Fibroblast of skin of right biceps (primary cell): ENCODE data around the gene SRPK3.

Source experiments
- DNase-seq: peaks from one replicate; pipeline ENCODE4 v3.0.0-alpha.2; 2013

The SRPK3 gene

DNA sequence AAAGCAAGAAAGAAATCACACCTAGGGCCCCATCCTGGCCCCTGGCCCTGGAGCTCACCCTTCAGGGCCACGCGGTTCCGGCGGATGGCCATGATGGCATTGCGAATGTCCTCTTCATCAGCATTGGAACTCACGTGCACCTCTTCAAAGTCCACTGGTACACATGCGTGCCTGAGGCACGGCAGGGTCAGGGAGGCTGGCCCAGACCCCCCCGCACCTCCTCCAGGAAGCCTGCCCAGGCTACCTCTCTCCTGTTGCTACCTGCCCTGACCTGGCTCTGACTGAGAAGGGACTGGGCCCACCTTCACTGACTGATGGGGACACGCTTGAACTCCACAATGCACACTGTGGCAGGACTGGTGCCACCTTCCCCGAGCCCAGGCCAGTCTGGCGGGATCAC is 8.8 kb downstream of the SRPK3 start:
- no peak for DNase-seq

DNA sequence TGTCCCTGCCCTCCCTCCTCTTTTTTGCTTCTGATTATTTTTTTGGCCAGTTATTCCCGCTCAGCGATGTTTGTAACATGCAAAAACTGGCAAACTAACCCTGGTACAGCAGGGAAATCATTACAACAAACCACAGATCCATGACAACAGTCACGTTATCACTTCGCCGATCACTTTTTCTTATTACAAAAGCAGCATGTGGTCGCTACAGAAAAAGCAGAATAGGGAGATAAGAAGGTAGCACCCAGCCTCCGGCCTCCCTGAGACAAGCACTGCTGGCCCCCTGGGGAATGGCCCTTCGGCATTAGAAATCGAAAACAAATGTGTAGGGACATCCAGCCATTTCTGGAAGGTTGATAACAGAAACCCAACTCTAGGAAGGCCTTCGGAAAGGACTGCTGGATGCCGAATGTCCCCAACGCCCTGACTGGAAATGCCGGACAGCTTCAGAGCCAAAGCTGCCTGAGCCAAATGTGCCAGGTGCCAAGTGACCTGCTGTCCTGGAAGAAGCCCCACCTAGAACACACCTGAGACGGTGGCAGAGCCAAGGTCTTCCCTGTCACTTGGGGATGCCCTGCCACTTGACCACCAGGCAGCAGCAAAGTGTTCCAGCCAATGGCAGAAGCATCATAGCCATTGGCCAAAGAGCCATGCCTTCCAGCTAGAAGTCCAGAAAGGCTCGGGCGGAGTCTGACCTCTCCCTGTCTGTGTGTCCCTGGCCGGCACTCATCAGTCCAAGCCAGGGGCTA is 10.4 kb downstream of the SRPK3 start:
- no peak for DNase-seq

DNA sequence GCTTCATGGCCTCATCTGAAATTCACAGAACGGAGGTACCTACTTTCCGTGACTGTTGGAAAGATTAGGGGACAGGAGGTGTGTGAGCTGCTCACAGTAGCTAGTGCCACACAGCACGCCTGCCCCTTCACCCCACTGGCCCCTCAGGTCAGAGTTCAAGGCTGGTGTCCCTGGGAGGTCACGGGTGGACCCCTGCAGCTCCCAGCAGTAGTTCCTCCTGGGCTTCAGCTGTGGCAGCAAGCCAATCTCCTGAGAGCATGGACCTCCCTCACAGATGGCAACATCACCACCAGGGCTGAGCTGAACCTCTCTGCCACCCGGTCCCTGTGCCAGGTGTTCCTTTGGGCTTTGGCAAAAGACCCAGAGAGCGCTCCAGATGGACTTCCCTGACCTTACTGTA is 11.5 kb downstream of the SRPK3 start:
- DNase-seq, result no peak

GRCh38 chrX:153793291-153793690 is 12.4 kb downstream of the SRPK3 start:
- no peak for DNase-seq

- peak; percentile 93 for DNase-seq
Observed at GRCh38 chrX:153794018-153794896, 13.4 kb downstream of the SRPK3 start, which contains the start of the genes IDH3G and SSR4. Gene IDH3G, minus strand, starts transcription at chrX:153794375. Its CDS starts 49 bp downstream, at chrX:153794326. Gene SSR4, plus strand, starts transcription at chrX:153794668. Its CDS starts 20 bp downstream, at chrX:153794688.

DNA sequence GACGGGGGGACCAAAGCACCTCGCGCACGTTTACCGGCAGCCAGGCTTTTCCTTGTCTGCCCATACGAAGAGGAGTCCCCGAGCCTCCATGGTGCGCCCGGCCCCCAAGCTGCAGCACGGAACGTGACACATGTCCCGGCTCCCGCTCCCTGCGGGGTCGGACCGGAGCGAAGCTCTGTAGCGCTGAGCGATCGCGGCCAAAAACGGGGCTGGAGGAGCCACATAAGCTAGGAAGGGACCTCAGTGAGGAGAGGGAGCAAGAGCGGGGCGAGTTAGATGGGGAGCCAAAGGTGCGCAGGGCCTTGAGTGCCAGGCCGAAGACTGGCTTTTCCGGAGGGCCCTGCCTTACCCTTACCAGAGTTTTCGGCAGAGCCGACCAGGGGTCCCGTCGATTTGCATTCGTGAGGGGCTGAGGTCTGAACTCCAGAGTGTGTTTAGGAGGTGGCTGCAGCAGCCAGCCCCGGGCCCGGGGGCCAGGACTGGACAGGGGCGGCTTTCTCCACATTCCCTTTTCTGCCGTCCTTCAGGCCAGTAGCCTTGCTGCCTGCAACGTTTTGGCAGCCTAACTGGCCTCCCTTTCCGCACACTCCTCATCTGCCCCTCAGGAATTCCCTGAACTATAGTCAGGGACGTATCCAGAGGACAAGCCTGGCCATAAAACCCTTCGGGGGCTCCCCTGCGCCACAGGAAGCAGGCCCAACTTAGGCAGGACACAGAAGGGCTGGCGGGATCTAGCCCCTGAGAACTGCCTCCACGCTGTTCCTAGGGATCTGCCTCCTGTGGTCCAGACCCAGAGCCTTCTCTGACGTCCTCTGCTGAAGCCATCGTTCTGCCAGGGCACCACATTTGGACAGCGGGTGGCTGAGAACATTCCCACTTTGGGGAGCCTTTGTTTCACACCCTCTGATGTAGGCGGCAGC is 14.3 kb downstream of the SRPK3 start:
- DNase-seq, result no peak

DNA sequence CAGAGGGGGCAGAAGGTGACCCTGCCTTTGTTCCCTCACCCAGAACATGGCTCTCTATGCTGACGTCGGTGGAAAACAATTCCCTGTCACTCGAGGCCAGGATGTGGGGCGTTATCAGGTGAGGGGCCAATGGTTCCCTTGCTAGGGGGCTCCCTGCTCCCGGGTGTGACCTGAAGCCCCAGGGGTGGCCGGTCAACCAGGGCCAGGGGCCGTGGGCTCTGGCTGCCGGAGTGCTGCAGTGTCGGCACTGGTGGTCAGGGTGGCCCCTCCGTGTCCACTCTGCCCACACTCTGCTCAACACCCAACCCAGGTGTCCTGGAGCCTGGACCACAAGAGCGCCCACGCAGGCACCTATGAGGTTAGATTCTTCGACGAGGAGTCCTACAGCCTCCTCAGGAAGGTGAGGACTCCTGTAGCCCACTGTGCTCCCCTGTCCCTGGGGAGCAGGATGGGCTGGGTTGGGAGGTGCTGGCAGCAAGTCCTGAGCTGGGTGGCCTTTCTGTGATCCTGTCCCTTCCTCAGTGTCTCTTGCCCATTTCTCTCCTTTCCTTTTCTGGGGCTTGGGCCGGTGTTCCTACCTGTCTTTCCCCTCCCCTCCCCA is 16.7 kb downstream of the SRPK3 start:
- no peak for DNase-seq

GRCh38 chrX:153799326-153799725 is 18.5 kb downstream of the SRPK3 start:
- DNase-seq, result no peak

GRCh38 chrX:153800177-153800722 is 19.4 kb downstream of the SRPK3 start:
- DNase-seq, result no peak

- no peak for DNase-seq
Observed at GRCh38 chrX:153800746-153801145, 19.9 kb downstream of the SRPK3 start.

GRCh38 chrX:153801669-153802068 is 20.8 kb downstream of the SRPK3 start:
- DNase-seq, result no peak

DNA sequence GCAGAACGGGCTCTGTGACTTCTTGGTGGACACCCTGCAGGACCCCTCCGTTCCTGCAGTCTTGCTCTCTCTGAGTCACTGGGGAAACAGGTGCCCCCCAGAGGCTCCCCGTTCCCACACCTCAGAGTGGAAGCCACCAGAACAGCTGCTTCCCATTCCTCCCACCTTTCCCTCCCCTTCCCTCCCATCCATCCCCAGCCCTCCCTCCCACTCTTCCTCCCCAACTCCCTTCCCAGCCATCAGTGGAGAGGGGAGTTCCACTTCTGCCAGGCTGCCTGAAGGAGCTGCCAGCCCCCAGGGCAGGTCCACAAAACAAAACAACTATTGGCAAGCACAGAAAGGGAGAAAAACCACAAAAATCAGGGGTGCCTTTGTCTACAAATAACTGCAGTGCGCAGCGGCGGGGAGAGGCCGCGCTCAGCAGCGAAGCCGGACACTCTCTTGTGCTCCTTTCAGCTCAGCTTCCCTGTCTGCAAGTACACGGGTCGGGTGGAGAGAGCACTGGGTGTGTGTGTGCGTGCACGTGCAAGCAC is 21.7 kb downstream of the SRPK3 start:
- DNase-seq, result no peak

DNA sequence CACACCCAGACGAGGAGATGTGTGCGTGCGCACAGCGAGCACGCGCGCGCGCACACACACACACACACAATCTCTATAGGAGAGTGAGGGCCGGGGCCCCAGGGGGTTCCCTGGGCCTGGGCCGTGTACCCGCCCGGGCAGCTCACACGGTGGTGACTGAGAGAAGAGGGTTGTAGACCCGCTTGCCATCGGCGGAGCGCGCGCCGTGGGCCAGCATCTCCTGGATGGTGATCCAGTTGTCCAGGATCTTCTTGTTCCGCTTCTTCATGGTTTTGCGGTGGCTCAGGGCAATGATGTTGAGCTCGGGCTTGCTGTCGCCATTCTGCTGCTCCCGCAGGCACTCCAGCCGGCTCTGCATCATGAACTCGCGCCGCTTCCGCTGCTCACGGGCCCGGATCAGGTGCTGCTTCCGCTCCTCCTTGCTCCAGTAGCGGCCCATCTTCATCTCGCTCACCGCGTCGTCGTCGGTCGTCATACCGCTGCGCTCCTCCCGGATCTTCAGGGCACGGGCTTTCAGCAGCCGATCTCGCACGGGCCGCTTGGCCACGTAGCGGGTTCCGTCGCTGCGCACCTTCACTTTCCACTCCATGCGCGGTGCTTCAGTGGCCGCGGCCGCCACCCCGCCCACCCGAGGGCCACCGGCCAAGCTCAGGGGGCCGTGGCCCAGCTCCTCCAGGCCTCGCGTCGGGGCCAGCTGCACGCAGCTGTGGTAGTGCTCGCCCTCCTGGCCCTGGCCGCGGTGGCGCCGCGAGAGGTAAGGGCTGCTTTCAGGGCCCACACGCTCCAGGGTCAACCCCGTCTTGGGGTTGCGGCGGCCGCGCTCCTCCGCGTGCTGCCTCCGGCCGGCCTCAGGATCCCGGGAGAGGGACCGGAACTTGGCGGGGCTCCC is 22.6 kb downstream of the SRPK3 start:
- DNase-seq, result no peak

DNA sequence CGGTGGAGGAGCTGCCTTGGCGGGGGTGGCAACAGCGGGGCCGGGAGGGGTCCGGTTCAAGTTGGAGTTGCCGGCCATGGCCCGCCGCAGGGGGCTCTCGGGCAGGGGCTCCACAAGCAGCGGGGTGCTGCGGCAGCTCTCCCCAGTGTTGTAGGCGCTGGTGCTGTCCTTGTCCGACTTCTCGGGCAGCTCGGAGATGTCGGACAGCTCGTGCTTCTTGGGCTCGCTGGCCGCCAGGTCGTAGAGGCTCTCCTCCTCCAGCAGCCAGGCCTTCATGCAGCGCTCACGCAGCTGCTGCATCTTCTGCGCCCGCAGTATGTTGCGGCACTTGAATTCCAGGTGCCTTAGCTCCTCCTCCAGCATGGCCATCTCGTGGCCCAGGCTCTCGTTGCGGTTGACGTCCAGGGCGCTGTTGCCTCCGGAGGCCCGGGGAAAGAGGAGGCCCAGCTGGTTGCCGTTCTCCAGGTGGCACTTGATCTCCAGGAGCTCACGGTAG is 23.3 kb downstream of the SRPK3 start:
- no peak for DNase-seq

- no peak for DNase-seq
Observed at GRCh38 chrX:153804621-153805020, 23.8 kb downstream of the SRPK3 start.

DNA sequence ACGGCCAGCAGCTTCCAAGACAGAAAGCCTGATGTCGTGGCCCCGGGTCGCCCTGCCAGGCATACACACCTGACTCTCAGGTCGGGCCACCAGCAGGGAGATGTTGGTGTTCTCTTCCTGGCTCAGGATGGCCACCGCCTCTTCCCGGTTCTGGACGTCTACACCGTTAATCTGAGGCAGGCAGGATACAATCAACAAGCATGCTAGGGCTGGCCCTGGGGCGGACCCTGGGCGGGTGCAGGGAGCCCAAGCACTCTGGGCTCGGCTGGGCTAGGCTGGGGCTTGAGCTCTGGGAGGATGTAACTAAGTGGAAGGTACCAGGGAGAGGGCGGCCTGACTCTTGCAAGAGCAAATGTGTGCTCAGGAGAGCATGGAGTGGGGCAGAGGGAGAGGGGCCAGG is 24.6 kb downstream of the SRPK3 start:
- no peak for DNase-seq

- no peak for DNase-seq
Observed at GRCh38 chrX:153806999-153807575, 26.2 kb downstream of the SRPK3 start.

GRCh38 chrX:153807976-153808375 is 27.1 kb downstream of the SRPK3 start:
- no peak for DNase-seq

DNA sequence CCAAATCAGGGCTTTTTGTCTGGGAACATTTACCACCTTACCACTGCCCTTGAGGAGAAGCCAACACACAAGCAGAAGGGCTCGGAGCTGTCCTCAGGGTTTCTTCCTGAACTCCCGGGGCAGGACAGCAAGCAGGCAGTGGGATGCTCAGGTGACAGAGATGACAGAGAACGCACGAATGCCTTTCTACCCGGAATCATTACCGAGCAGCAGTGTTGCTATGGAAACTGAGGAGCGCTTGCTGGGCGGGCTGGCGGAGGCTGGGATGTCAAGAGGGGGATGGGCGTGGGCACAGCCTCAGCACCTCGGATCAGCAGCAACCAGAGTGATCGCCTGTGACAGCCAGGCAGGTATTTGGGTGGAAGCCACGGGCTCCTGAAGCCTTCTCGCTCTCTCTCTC is 31.4 kb downstream of the SRPK3 start:
- no peak for DNase-seq

DNA sequence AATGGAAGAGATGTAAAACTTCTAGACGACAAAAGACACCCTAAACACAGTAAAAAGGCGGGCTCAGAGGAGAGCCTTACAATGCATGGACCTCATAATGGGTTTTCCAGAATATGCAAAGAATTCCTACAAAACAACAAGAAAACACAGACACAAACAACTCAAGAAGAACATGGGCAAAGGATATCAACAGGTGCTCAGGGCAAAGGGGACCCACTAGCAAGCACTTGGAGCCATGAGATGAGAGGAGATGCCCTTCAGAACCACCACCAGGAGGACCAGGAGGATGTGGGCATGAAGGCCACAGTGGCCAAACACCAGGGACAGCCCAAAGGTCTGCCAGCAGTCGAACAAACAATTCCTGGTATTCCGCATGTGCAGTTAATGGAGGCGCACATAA is 32.3 kb downstream of the SRPK3 start:
- no peak for DNase-seq
